Ammon's horn (tissue), 1 donor: Measurements from ENCODE around the gene ENO3.

Source experiments
- DNase-seq: peaks from one replicate; pipeline ENCODE4 v3.0.0-alpha.2; 2016; ENCODE audit warnings: low spot score

The ENO3 gene

GRCh38 chr17:4937553-4937952 lies 13.4 kb upstream of the ENO3 start:
- no peak for DNase-seq

- no peak for DNase-seq
Observed at GRCh38 chr17:4938069-4938491, 12.8 kb upstream of the ENO3 start.

DNA sequence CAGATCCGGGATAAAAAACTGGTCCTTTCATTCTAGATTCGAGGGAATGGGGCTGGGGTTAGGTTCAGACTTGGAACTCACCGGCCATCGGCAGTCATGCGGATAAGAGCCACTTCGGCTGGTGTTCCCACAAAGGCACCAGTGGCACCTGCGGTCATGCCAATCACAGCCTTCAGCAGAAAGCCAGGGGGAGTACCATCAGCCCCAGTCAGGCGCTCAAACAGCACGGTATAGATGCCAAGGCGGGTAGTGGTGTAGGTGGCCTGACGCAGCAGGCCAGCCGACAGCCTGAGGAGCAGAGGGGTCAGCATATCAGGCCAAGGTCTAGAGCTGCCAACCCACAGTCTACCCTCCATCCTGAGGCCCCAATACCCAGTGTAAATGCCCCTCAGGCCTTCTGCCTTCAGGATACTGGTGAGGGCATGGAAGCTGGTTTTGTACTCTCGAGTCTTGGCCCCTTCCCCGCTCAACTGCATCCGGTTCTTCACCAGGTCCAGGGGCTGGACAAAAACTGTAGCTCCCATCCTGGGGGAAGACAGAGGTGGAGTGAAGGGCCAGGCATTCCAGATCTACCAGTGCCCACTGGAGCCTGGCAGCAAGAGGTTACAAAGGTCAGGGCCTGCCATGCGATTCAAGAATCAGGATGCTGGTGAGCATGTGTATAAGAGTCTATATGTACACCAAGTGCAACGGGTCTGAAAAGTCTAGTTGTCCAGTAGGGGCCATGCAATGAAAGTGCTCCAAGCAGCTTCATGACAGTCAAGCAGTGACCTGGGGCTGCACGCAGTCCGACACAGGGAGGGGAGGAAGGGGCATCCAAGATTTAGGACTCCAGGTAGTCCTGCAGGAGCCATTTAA lies 12.0 kb upstream of the ENO3 start:
- DNase-seq = no peak

- no peak for DNase-seq
Observed at GRCh38 chr17:4939546-4939795, 11.4 kb upstream of the ENO3 start.

DNA sequence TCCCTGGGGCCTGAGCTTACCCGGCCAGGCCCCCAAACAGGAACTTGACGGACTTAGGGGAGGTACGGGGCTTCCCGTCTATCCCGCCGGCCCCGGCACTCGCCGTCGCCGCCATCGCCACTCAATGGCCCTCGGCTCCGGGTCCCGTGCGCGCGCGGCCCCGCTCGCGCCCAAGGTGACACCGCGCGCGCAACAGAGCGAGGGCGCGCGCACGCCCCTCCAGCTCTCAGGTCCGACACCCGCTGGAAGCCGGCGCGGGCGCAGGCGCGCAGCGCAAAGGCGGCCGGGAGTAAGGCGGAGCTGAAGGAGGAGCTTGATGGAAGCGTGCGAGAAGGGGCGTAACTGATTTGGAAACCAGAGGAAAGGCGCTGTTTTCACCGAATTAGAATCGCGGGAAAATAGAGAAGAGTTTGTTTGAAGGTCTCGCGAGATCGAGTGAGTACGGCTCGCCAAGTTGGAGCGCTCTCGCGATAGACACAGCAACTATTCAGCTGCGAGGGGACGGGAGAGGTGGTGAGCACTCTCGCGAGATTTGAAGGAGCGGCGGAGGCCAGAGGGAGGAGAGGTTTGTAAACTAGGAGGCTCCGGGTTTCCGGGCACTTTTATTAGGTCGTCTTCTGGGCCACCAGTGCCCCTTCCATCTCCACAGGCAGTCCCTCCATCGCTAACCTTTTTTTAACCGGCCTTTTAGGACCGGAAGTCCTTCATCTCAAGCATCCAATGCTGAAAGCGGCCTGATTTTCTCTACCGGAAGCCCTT lies 10.9 kb upstream of the ENO3 start, which contains the start of the genes RNF167 and SLC25A11:
RNF167 (plus strand) TSS at position 473 of the 759 bp plus-strand sequence. CDS start 642 bp downstream, outside the sequence.
SLC25A11 (minus strand) TSS at position 251 of the 759 bp plus-strand sequence; CDS start at position 115, 136 bp downstream.
- DNase-seq = peak; percentile 99

DNA sequence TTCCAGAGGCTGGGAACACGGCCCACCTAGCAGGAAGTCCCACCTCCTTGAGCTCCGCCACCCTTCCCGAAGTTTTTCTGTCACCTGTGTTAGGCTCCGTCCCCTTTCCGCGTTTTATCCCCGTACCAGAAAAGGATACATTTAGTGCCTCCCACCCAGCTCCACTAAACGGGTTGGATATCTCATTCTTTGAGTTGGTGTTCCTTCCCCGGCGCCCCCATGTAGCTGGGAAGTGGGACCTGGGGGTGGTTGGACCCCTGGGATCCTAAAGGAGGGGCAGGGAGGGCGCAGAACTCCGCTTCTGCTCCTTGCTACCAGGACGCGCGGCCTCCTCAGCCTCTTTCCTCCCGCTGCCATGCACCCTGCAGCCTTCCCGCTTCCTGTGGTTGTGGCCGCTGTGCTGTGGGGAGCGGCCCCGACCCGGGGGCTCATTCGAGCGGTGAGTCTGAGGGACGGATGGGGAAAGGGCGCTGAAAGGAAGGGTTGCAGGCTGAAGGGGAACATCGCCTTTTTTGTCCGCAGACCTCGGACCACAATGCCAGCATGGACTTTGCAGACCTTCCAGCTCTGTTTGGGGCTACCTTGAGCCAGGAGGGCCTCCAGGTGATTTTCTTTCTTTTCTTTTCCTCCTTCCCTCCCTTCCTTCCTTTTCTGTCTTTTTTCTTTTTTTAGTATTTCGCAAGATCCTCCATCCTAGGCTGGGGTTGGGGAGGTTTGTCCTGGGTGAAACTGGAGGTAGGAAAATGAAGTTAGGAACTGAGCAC lies 10.2 kb upstream of the ENO3 start:
- DNase-seq = peak; percentile 90

- DNase-seq = no peak
Observed at GRCh38 chr17:4941319-4941610, 9.7 kb upstream of the ENO3 start.

- DNase-seq = no peak
Observed at GRCh38 chr17:4942760-4943508, 8.0 kb upstream of the ENO3 start.

- no peak for DNase-seq
Observed at GRCh38 chr17:4944163-4944553, 6.8 kb upstream of the ENO3 start.

DNA sequence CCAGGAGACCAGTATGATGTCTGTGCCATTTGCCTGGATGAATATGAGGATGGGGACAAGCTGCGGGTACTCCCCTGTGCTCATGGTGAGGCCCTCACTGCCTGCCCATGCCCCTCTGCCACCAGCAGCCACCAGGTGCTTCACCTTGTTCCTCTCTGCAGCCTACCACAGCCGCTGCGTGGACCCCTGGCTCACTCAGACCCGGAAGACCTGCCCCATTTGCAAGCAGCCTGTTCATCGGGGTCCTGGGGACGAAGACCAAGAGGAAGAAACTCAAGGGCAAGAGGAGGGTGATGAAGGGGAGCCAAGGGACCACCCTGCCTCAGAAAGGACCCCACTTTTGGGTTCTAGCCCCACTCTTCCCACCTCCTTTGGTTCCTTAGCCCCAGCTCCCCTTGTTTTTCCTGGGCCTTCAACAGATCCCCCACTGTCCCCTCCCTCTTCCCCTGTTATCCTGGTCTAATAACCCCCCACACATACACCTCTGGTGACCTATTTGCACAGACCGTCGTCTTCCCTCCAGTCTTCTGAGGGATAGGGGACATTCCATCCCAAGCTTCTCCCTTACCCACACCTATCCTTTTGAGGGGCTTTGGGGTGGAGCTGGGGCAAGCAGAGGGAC lies 6.3 kb upstream of the ENO3 start:
- no peak for DNase-seq

DNA sequence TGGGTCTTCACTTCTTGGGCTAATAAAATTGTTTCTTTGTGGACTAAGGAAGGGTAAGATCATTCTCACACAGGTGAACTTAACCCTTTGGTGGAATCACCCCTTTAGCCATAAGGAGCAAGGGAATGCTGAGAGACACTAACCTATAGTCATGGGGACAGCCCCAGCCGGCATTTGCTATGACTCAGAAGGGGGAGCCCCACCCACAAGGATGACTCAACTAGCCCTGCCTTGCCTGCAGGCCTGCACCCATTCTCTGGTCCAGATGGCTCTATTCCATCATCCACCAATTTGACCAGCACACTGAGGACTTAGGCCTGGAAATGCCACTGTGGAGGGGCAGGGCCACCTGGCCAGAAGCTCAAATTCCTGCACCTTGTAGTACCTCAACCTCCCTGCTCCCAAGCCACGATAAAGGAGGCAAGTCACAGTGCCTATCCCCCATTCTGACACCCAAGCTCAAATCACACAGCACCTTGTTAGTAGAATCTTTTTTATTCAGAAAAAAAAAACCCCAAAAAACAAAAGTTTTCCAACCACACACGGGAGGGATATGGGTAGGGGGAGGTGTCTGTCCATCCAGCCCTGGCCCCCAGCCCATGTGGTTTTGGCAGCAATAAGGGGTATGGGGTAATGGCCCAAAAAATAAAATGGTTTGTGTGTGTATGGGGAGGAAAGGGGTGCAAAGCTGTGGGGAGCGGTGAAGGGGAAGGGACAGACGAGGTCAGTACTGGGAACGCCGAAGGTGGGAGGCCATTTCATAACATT lies 5.6 kb upstream of the ENO3 start:
- peak; percentile 56 for DNase-seq

DNA sequence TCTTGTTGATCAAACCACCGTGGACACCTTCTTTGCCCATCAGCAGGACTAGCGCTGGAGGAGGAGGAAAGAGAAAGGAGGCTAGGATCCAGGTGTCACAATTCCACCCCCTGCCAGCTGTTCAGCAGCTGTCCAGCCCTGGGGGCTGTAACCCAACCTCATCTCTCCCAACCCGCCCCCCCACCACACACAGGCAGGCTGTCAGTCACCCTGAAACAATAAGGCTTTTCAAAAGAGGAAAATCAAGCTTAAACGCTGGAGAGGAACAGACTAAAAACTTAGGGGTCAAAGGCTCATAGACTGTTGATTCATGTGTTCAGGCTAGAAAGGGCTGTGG lies 5.0 kb upstream of the ENO3 start:
- DNase-seq = no peak

- DNase-seq = no peak
Observed at GRCh38 chr17:4946312-4946976, 4.5 kb upstream of the ENO3 start.

- DNase-seq = no peak
Observed at GRCh38 chr17:4947010-4947410, 3.9 kb upstream of the ENO3 start.

DNA sequence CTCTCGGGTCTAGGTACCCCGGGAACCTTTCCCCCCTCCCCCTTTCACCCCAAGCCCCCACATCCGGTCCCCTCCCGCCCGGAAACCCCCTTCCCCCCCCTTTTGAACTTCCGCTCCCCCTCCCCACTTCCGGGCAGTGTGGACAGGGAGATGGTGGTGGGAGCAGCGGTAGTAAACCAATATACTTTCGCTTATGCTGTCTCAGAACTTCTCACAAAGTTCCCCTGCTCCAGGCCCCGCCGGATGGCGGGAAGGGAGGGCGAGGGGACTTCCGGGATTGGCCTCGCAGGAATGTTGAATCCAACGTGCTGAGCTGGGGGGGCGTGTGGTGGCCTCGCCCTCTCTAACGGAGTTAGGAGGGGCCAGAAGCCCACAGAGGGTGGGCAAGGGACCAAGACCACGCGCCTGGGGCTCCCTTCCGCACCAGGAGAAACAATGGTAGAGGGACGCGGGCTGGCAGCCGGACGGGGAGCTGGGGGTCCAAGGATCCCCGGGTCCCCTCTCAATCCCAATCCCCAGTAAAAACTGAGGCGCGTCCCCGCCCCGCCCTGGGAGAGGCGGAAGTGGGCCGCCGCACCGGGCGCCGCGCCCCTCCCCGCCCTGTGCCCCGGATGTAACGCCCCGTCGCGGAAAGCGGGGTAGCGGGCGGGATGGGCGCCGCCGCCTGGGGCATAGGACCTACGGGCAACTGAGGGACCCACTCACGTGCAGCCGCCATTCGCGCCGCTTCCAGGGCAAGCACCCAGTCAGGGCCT lies 3.3 kb upstream of the ENO3 start:
- no peak for DNase-seq

DNA sequence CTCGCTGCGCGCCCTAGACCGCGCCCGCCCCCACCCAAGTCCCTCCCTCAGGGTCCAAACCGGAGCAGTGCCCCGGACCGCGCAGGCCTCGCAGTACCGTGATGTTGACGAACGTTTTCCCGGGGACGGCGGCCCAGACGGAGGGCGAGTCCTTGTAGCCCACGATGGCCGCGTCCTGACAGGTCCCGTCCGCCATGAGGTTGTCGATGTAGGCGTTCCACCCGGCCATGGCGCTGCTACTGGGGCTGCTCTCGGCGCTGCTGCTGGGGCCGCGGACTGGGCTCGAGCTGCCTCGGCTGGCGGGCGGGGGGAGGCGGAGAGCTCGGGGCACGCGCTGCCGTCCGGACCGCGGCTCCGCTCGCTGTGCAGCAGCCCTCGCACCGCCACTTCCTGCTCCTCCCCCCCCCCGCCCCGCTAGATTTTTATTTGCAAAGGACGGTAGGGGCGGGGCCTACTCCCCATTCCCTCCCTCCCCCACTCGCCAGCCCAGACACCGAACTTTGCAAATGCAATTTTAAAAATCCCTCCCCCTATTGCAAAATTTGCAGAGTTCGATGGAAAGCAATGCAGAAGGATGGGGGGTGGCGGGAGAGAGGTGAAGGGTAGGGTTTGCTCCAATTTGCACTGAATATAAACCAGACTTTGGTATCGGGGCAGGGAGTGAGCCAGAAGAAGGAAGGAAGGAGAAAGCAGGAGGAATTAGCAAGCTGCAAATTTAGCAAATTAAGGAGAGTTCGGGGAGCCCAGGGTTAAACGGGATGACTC lies 2.6 kb upstream of the ENO3 start, which contains the start of gene PFN1:
PFN1 (minus strand) TSS at position 365 of the 765 bp plus-strand sequence; CDS start at position 229, 136 bp downstream.
- DNase-seq = peak; percentile 91

GRCh38 chr17:4948931-4949320 lies 2.0 kb upstream of the ENO3 start:
- peak; percentile 82 for DNase-seq

DNA sequence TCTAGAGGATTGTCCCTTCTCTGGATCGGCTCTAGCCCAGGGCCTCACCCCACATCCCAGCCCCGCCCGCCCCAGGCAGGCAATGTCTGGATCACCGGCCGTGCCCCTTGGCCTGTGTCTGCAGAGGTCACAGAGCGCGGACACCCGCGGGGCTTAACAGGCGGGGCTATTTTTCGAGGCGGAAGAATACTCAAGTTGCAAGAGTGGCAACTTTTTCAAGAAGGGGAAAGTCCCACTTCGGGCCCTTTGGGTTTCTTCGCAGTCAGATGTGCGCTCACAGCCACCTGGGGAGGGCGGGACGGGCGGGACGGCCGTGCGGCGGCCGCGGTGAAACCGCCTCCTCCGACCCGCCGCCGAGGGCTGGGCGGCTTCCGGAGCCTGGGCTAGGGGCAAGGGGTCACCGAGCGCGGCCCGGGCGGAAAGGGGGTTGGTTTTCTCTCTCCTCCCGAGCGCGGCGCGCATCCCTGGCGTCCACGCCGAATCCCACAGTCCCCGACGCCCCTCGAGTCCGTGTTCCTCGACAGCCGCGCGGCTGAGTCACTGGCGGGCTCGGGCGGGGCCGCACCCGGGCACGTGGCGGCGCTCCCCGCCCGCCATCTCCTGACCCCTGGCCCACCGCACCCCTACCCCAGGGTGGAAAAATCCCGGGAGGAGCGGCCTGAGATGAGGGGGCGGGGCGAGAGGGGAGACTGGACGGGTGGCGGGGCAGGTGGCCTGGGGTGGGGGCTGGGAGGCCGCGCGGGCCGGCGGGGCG lies 1.4 kb upstream of the ENO3 start:
- no peak for DNase-seq
